NCI-H2081 treated with DMSO at 0.1 percent for 48 hours (cell line): Measurements from ENCODE around the gene CCDC127.

Experiments
- DNase-seq: peaks from one replicate; lab custom pipeline; 2025; lab: John Stamatoyannopoulos, UW

Gene CCDC127

GRCh38 chr5:157126-157715 is 60.7 kb downstream of the CCDC127 start:
- DNase-seq, result no peak

- DNase-seq, result no peak
These were observed 61.4 kb downstream of the CCDC127 start for GRCh38 chr5:156411-157072.

- DNase-seq, result no peak
These were observed 62.1 kb downstream of the CCDC127 start for GRCh38 chr5:155651-156410.

- DNase-seq, result no peak
These were observed 63.1 kb downstream of the CCDC127 start for GRCh38 chr5:154826-155225.

GRCh38 chr5:154236-154635 is 63.7 kb downstream of the CCDC127 start:
- DNase-seq, result no peak

- no peak for DNase-seq
These were observed 64.7 kb downstream of the CCDC127 start for GRCh38 chr5:153256-153655.

- no peak for DNase-seq
These were observed 65.9 kb downstream of the CCDC127 start for GRCh38 chr5:152077-152476.

GRCh38 chr5:150746-151145 is 67.2 kb downstream of the CCDC127 start:
- DNase-seq, result no peak

GRCh38 chr5:149745-150485 is 68.0 kb downstream of the CCDC127 start:
- DNase-seq, result peak; percentile 59

GRCh38 chr5:147751-148150 is 70.2 kb downstream of the CCDC127 start:
- DNase-seq, result no peak
